Neural cell (in vitro differentiated cells): ENCODE data around the gene PPM1L. TPM values are rescaled to one million over a fixed set of nuclear protein-coding genes. Genes with fewer than 3 reads are reported as not detected.

Experiments used
- H2AFZ ChIP-seq: fragments of 200-600, 300-800 bp; sonication (generic), shearing (Covaris generic); 2 replicates; pipeline ENCODE4 v1.6.0; 2014; ENCODE audit warnings: low read depth, mild to moderate bottlenecking, antibody characterized with exemption, low read length, moderate library complexity
- H3F3A ChIP-seq: fragments of 200-600 bp; shearing (Covaris generic); 2 replicates; pipeline ENCODE4 v1.6.1; 2016; ENCODE audit warnings: mild to moderate bottlenecking, moderate library complexity, mixed read lengths, antibody characterized with exemption, low read length; ENCODE audit not compliant: insufficient read depth, poor library complexity, severe bottlenecking
- H3K27ac ChIP-seq: fragments of 200-600, 300-800 bp; sonication (generic), shearing (Covaris generic); 2 replicates; pipeline ENCODE4 v1.5.1; 2014; ENCODE audit warnings: mild to moderate bottlenecking, low read length, moderate library complexity
- H3K27me3 ChIP-seq: fragments of 300-800, 200-600 bp; sonication (generic), shearing (Covaris generic); 2 replicates; pipeline ENCODE4 v1.6.0; 2014; ENCODE audit warnings: mild to moderate bottlenecking, low read depth, low read length, moderate library complexity; ENCODE audit not compliant: insufficient read depth
- H3K36me3 ChIP-seq: fragments of 300-800, 200-600 bp; sonication (generic), shearing (Covaris generic); 2 replicates; pipeline ENCODE4 v1.5.1; 2014; ENCODE audit warnings: mild to moderate bottlenecking, antibody characterized with exemption, low read length, moderate library complexity; ENCODE audit not compliant: insufficient read depth
- H3K4me2 ChIP-seq: fragments of 300-800, 200-600 bp; sonication (generic), shearing (Covaris generic); 2 replicates; pipeline ENCODE4 v1.6.0; 2014; ENCODE audit warnings: mild to moderate bottlenecking, low read length
- H3K4me3 ChIP-seq: fragments of 300-800, 200-600 bp; sonication (generic), shearing (Covaris generic); 2 replicates; pipeline ENCODE4 v1.5.1; 2014; ENCODE audit warnings: mild to moderate bottlenecking, low read length, moderate library complexity
- H3K79me2 ChIP-seq: fragments of 200-600 bp; shearing (Covaris generic); replicated peaks from 2 replicates; pipeline ENCODE4 v1.6.0; 2014; ENCODE audit warnings: mild to moderate bottlenecking, low read length, moderate library complexity; ENCODE audit not compliant: insufficient read depth
- H3K9ac ChIP-seq: fragments of 300-800, 200-600 bp; sonication (generic), shearing (Covaris generic); 2 replicates; pipeline ENCODE4 v1.6.1; 2016; ENCODE audit warnings: mild to moderate bottlenecking, low read length, mixed read lengths
- H3K9me2 ChIP-seq: fragments of 200-600 bp; shearing (Covaris generic); 2 replicates; pipeline ENCODE4 v1.6.1; 2016; ENCODE audit warnings: mild to moderate bottlenecking, low read length, mixed read lengths; ENCODE audit not compliant: insufficient read depth
- H3K9me3 ChIP-seq: fragments of 200-600, 300-800 bp; sonication (generic), shearing (Covaris generic); 2 replicates; pipeline ENCODE4 v1.6.1; 2016; ENCODE audit warnings: mild to moderate bottlenecking, mixed run types, low read length, moderate library complexity, mixed read lengths
- H4K20me1 ChIP-seq: fragments of 200-600 bp; shearing (Covaris generic); 2 replicates; pipeline ENCODE4 v1.6.1; 2016; ENCODE audit warnings: mild to moderate bottlenecking, mixed run types; ENCODE audit not compliant: insufficient read depth
- CTCF ChIP-seq: fragments of 450-650 bp; IDR thresholded peaks from 2 replicates; pipeline ENCODE4 v1.5.1; 2014; ENCODE audit warnings: antibody characterized with exemption, mild to moderate bottlenecking, moderate library complexity; ENCODE audit not compliant: poor library complexity, severe bottlenecking
- EP300 ChIP-seq: fragments of 450-650 bp; conservative IDR thresholded peaks from 2 replicates; pipeline ENCODE4 v1.6.1; 2014; ENCODE audit warnings: antibody characterized with exemption, mild to moderate bottlenecking, moderate library complexity; ENCODE audit not compliant: poor library complexity, severe bottlenecking
- EZH2 ChIP-seq: fragments of 200-600, 300-800 bp; shearing (Covaris generic), sonication (generic); IDR thresholded peaks from 2 replicates; pipeline ENCODE4 v1.6.1; 2014; ENCODE audit warnings: antibody characterized with exemption, low read length, borderline replicate concordance, mild to moderate bottlenecking; ENCODE audit not compliant: insufficient read depth, poor library complexity, severe bottlenecking
- MXI1 ChIP-seq: fragments of 450-650 bp; conservative IDR thresholded peaks from 2 replicates; pipeline ENCODE4 v1.6.1; 2014; ENCODE audit warnings: antibody characterized with exemption, mild to moderate bottlenecking; ENCODE audit not compliant: poor library complexity, severe bottlenecking
- POLR2AphosphoS5 ChIP-seq: IDR thresholded peaks from 2 replicates; pipeline ENCODE4 v1.6.1; 2012
- RAD21 ChIP-seq: fragments of 450-650 bp; conservative IDR thresholded peaks from 2 replicates; pipeline ENCODE4 v1.6.1; 2014; ENCODE audit warnings: antibody characterized with exemption, mild to moderate bottlenecking, moderate library complexity
- REST ChIP-seq: IDR thresholded peaks from 2 replicates; pipeline ENCODE4 v1.6.1; 2012; ENCODE audit warnings: borderline replicate concordance
- SMC3 ChIP-seq: fragments of 450-650 bp; conservative IDR thresholded peaks from 2 replicates; pipeline ENCODE4 v1.6.1; 2014; ENCODE audit warnings: antibody characterized with exemption, mild to moderate bottlenecking, moderate library complexity; ENCODE audit not compliant: poor library complexity
- TAF1 ChIP-seq: IDR thresholded peaks from 2 replicates; pipeline ENCODE4 v1.6.1; 2012; ENCODE audit warnings: low read depth
- polyA plus RNA-seq: library from polyadenylated mRNA; depleted of rRNA; stranded (reverse); fragments of >200 nt; gene quantifications from 2 replicates; pipeline ENCODE4 v1.2.3, GENCODE V29; 2014

Gene PPM1L
- polyA plus RNA-seq, 1 donor from 2014 or later = 24.9 TPM

- Histone ChIP-seq H3K79me2 (no peaks in the 10 kb centered on the region), H3K9ac (no peak overlapping the region), H3K27me3 (no peaks in the 10 kb centered on the region), H3F3A (no peaks in the 10 kb centered on the region), H3K9me2 (no peaks in the 10 kb centered on the region), H3K4me3 (no peak overlapping the region), H2AFZ (no peak overlapping the region), H3K27ac (no peak overlapping the region), H4K20me1 (no peaks in the 10 kb centered on the region), H3K9me3 (no peaks in the 10 kb centered on the region), H3K36me3 (no peaks in the 10 kb centered on the region), H3K4me2 (no peak overlapping the region)
- no peak for TF ChIP-seq CTCF
- TF ChIP-seq SMC3 = no peak
- TF ChIP-seq EZH2 = no peak
- TF ChIP-seq MXI1 = no peak
- no peak for TF ChIP-seq REST
- TF ChIP-seq TAF1 = no peak
- TF ChIP-seq EP300 = no peak
- no peak for TF ChIP-seq POLR2AphosphoS5
- TF ChIP-seq RAD21 = no peak
Measured at GRCh38 chr3:160748231-160748630, 7.8 kb upstream of the PPM1L start.

- no peak overlapping the region for H3K27ac ChIP-seq
Measured at GRCh38 chr3:160748787-160749186, 7.2 kb upstream of the PPM1L start.

More at GRCh38 chr3:160748787-160749186, 7.2 kb upstream of the PPM1L start:
- Histone ChIP-seq H3K9ac (no peak overlapping the region), H3F3A (no peaks in the 10 kb centered on the region), H3K79me2 (no peaks in the 10 kb centered on the region), H4K20me1 (no peaks in the 10 kb centered on the region), H2AFZ (no peak overlapping the region), H3K4me2 (no peak overlapping the region), H3K4me3 (no peak overlapping the region), H3K36me3 (no peaks in the 10 kb centered on the region), H3K9me3 (no peaks in the 10 kb centered on the region), H3K27me3 (no peaks in the 10 kb centered on the region), H3K9me2 (no peaks in the 10 kb centered on the region)
- TF ChIP-seq SMC3 = no peak
- TF ChIP-seq EP300 = no peak
- no peak for TF ChIP-seq REST
- TF ChIP-seq TAF1 = no peak
- TF ChIP-seq EZH2 = no peak
- no peak for TF ChIP-seq RAD21
